ENCODE measurements around the gene IL18.
"Not testable (repeated sequence)": the region's sequence is repeated elsewhere in the genome, so short reads cannot be mapped to it uniquely, and the experiment has no call there.

- TF ChIP-seq, protein P1, sequence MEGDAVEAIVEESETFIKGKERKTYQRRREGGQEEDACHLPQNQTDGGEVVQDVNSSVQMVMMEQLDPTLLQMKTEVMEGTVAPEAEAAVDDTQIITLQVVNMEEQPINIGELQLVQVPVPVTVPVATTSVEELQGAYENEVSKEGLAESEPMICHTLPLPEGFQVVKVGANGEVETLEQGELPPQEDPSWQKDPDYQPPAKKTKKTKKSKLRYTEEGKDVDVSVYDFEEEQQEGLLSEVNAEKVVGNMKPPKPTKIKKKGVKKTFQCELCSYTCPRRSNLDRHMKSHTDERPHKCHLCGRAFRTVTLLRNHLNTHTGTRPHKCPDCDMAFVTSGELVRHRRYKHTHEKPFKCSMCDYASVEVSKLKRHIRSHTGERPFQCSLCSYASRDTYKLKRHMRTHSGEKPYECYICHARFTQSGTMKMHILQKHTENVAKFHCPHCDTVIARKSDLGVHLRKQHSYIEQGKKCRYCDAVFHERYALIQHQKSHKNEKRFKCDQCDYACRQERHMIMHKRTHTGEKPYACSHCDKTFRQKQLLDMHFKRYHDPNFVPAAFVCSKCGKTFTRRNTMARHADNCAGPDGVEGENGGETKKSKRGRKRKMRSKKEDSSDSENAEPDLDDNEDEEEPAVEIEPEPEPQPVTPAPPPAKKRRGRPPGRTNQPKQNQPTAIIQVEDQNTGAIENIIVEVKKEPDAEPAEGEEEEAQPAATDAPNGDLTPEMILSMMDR (IDR thresholded peaks at IDR 0.05): not testable (repeated sequence)
- not testable (repeated sequence) for TF ChIP-seq POLR2A (IDR thresholded peaks at IDR 0.05)
These were observed 35.2 kb upstream of the IL18 start for GRCh38 chr11:112199101-112199500.
